Measurements from ENCODE around the gene IREB2.
"Not testable (repeated sequence)": the region's sequence is repeated elsewhere in the genome, so short reads cannot be mapped to it uniquely, and the experiment has no call there.

IREB2 gene

GRCh38 chr15:78404796-78405195 is 33.2 kb upstream of the IREB2 start:
- not testable (repeated sequence) for FAIRE-seq

GRCh38 chr15:78405336-78405924 is 32.6 kb upstream of the IREB2 start:
- DNase-seq (ENCODE audit: extremely low spot score, insufficient read length, low read depth) (no peak), FAIRE-seq (no peak)

More at GRCh38 chr15:78404796-78405195, 33.2 kb upstream of the IREB2 start:
- not testable (repeated sequence) for DNase-seq (ENCODE audit: extremely low spot score, insufficient read length, low read depth)

DNA sequence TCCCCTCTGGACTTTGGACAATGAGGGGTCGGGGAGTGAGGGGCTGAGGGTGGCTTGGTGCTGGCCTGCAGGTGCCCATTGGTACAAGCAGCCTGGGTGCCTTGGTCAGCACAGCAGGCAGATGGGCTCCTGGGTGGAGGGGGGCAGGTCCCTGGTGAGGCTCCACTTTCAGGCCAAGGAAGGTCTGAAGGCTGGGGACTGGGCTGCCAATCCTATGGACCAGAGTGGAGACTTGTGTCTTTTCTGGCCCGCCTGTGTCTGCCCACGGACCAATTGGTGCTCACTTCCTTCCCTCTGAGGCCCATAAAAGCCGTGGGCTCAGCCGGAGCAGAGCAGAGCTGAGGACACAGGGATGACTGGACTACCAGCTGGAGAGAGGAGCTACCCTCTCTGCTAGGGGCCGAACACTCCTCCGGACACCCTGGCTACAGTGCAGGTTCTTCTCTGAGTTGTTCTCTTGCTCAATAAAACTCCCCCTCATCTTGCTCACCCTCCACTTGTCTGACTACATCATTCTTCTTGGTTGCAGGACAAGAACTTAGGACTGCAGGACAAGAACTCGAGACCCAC is 31.9 kb upstream of the IREB2 start:
- DNase-seq (ENCODE audit: extremely low spot score, insufficient read length, low read depth) (no peak), FAIRE-seq (no peak)

- no peak for DNase-seq (ENCODE audit: extremely low spot score, insufficient read length, low read depth)
- no peak for FAIRE-seq
Observed at GRCh38 chr15:78407608-78408354, 30.2 kb upstream of the IREB2 start.

- FAIRE-seq = no peak
- DNase-seq (ENCODE audit: extremely low spot score, insufficient read length, low read depth) = no peak
Observed at GRCh38 chr15:78408355-78408640, 29.7 kb upstream of the IREB2 start.

- no peak for FAIRE-seq
- DNase-seq (ENCODE audit: extremely low spot score, insufficient read length, low read depth) = no peak
Observed at GRCh38 chr15:78408961-78409360, 29.1 kb upstream of the IREB2 start.

- DNase-seq (ENCODE audit: extremely low spot score, insufficient read length, low read depth) (no peak), FAIRE-seq (no peak)
Observed at GRCh38 chr15:78411061-78411460, 27.0 kb upstream of the IREB2 start.

- no peak for FAIRE-seq
- no peak for DNase-seq (ENCODE audit: extremely low spot score, insufficient read length, low read depth)
Observed at GRCh38 chr15:78414621-78415250, 23.3 kb upstream of the IREB2 start.

GRCh38 chr15:78415284-78415683 is 22.7 kb upstream of the IREB2 start:
- DNase-seq (ENCODE audit: extremely low spot score, insufficient read length, low read depth) (no peak), FAIRE-seq (no peak)

DNA sequence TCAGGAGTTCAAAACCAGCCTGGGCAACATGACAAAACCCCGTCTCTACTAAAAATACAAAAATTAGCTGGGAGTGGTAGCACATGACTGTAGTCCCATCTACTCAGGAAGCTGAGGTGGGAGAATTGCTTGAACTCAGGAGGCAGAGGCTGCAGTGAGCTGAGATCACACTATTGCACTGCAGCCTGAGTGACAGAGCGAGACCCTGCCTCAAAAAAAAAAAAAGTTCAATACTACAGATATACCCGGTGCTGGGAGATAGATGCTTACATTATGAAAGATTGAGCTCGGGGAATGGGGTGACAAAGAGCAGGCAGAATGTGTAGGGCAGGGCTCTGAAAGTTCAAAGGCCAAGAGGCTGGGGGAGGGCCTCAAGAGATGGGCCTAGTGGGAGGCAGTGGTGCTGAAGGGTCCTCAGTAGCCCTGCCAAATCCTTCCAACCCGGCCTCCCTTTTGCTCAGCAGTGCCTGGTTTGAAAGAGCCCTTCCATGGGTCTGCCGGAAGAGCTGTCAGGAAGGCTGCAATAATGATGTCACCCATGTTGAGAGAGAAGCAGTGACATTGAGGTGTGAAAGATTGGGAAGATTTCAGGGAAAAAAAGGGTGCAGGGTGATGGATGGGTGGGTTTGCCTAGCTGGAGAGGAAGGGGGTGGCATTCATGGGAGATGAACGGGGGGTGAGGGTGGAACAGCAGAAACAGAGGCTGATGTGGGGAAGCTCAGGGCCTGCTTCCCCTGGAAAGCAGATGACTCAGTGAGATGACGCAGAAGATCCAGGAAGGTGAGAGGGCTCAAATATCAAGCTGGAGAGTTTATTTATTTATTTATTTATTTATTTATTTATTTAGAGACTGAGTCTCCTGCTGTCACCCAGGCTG is 20.0 kb upstream of the IREB2 start:
- no peak for DNase-seq (ENCODE audit: extremely low spot score, insufficient read length, low read depth)
- no peak for FAIRE-seq

- no peak for DNase-seq (ENCODE audit: extremely low spot score, insufficient read length, low read depth)
- FAIRE-seq = no peak
Observed at GRCh38 chr15:78418686-78419085, 19.3 kb upstream of the IREB2 start.

GRCh38 chr15:78419367-78419766 is 18.6 kb upstream of the IREB2 start:
- FAIRE-seq (no peak), DNase-seq (ENCODE audit: extremely low spot score, insufficient read length, low read depth) (no peak)

DNA sequence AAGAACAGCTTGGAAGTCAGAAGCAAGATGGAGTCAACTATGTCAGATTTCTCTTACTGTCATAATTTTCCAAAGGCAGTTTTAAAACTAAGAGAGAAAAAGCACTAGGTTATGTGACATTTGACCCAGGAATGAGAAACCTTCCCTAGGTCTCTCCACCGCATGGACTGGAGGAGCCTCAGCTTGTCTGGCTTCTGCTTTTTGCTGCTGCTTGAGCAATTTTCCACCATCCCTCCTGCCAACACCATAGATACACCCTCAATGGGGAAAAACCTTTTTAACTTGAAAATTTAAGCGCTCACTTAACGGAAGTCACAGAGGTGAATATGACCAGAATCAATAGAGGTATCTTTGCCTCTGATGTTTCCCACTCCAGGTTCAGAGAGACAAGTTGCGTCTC is 17.8 kb upstream of the IREB2 start:
- no peak for FAIRE-seq
- DNase-seq (ENCODE audit: extremely low spot score, insufficient read length, low read depth) = no peak

GRCh38 chr15:78420766-78421165 is 17.2 kb upstream of the IREB2 start:
- FAIRE-seq = no peak
- no peak for DNase-seq (ENCODE audit: extremely low spot score, insufficient read length, low read depth)

DNA sequence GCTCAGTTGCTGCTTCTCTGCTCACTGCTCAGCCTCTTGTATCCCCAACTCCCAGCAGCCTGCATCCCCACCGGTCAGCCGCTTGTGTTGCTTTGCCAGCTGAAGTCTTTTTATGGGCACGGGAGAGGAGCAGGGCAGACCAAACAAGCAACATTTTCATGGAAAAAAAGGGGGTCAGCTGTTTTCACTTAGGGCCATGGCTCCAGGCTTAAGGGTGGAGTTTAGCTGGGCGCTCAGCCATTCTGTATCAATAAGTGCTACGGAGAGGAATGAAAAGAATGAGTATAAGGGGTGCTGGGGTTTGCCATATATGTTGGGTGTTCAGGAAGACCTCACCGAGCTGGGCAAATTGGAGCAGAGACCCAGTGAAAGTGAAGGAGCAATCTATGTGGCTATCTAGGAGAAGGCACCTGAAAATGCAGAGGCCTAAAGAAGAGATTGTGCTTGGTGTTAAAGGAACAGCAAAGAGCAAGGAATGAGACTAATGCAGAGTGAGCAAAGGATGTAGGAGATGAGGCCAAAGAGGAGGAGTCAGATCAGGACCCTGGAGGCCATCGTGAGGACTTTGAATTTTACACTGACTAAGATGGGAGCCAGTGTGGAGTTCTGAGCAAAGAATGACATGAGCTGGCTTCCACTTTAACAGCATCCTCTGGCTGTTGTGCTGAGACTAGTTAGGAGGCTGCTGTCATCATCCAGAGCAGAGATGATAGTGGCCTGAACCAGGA is 16.6 kb upstream of the IREB2 start:
- DNase-seq (ENCODE audit: extremely low spot score, insufficient read length, low read depth) = no peak
- FAIRE-seq = no peak

DNA sequence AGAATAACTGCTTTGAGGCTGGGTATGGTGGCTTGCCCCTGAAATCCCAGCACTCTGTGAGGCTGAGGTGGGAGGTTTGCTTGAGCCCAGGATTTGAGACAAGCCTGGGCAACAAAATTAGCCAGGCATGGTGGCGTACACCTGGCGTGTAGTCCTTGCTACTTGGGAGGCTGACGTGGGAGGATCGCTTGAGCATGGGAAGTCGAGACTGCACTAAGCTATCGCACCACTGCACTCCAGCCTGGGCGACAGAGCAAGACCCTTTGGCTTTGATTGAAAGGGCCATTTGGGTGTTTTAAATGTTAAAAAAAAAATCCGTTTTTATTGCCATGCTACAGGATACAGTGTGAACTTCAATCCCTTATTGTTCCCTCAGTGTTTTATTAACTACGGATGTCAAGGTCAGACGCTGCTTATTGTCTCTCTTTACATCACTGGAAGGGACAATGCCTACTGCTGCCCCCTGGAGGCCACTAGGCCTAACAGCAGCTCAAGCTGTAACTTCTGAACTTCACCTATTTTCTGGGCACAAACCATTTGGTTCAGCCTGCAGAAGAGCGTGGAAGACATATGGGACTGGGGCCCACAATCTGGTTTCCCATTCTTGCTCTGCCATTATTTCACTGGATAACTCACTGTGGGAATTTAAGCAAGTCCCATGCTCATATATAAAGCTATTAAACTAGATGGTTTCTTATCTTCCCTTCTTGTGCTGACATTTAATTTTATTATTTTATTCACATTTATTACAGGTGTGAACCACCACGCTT is 15.3 kb upstream of the IREB2 start:
- FAIRE-seq = peak; percentile 86

GRCh38 chr15:78424673-78425072 is 13.3 kb upstream of the IREB2 start:
- FAIRE-seq (no peak), DNase-seq (ENCODE audit: extremely low spot score, insufficient read length, low read depth) (no peak)

More for the DNA sequence above, 15.3 kb upstream of the IREB2 start:
- peak; percentile 57 for DNase-seq (ENCODE audit: extremely low spot score, insufficient read length, low read depth)

DNA sequence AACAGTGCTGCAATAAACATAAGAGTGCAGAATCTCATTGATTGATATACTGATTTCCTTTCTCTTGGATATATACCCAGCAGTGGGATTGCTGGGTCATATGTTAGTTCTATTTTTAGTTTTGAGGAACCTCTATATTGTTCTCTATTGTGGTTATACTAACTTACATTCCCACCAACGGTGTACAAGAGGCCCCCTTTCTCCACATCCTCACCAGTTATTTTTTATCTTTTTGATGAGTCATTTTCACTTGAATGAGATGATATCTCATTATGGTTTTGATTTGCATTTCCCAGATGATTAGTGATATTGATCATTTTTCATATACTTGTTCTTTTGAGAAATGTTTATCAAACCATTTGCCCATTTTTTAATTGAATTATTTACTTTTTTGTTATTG is 12.4 kb upstream of the IREB2 start:
- FAIRE-seq = no peak
- DNase-seq (ENCODE audit: extremely low spot score, insufficient read length, low read depth) = no peak

DNA sequence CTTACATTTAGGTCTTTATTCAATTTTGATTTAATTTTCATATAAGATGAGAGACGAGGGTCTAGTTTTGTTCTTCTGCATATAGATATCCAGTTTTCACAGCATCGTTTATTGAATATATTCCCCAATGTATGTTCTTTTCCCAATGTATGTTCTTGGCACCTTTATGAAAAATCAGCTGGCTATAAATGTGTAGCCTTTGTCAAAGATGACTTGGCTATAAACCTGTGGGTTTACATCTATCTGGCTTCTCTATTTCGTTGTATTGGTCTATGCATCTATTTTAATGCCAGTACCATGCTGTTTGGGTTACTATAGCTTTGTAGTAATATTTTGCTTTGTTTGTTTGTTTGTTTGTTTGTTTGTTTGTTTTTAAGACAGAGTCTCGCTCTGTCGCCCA is 11.7 kb upstream of the IREB2 start:
- DNase-seq (ENCODE audit: extremely low spot score, insufficient read length, low read depth) (no peak), FAIRE-seq (no peak)
